Fibroblast of skin of left quadriceps (primary cell): ENCODE results near the gene KLHL30.
A peak's percentile ranks its signal among the peaks of the same experiment; 100 is the strongest.

Experiments used
- DNase-seq, 2 experiments: peaks; one replicate each; pipeline ENCODE4 v3.0.0-alpha.2; 2013; ENCODE audit warnings: low read depth in 2 of 2

The KLHL30 gene

GRCh38 chr2:238132463-238133450 is 5.7 kb upstream of the KLHL30 start:
- no peak for DNase-seq

GRCh38 chr2:238133499-238134392 is 4.7 kb upstream of the KLHL30 start:
- no peak for DNase-seq

- no peak for DNase-seq
Observed at GRCh38 chr2:238134393-238134785, 4.1 kb upstream of the KLHL30 start.

GRCh38 chr2:238135601-238136150 is 2.8 kb upstream of the KLHL30 start:
- DNase-seq: no peak

- DNase-seq: peak in 1 of 2 experiments; percentile 20
Observed at GRCh38 chr2:238136820-238137537, 1.5 kb upstream of the KLHL30 start.

- no peak for DNase-seq
Observed at GRCh38 chr2:238137885-238138284, 583 bp upstream of the KLHL30 start.

- no peak for DNase-seq
Observed at GRCh38 chr2:238139196-238140039, 950 bp downstream of the KLHL30 start.

GRCh38 chr2:238140040-238140439 is 1.6 kb downstream of the KLHL30 start:
- no peak for DNase-seq

- DNase-seq: no peak
Observed at GRCh38 chr2:238140721-238141540, 2.5 kb downstream of the KLHL30 start.

- no peak for DNase-seq
Observed at GRCh38 chr2:238141541-238142318, 3.3 kb downstream of the KLHL30 start.

- DNase-seq: no peak
Observed at GRCh38 chr2:238142382-238143205, 4.1 kb downstream of the KLHL30 start.

GRCh38 chr2:238143239-238143951 is 4.9 kb downstream of the KLHL30 start:
- DNase-seq: no peak

- no peak for DNase-seq
Observed at GRCh38 chr2:238144262-238144661, 5.8 kb downstream of the KLHL30 start.

GRCh38 chr2:238145046-238145445 is 6.6 kb downstream of the KLHL30 start:
- no peak for DNase-seq

- DNase-seq: no peak
Observed at GRCh38 chr2:238145851-238146250, 7.4 kb downstream of the KLHL30 start.

- DNase-seq: no peak
Observed at GRCh38 chr2:238146884-238147544, 8.5 kb downstream of the KLHL30 start.

- DNase-seq: no peak
Observed at GRCh38 chr2:238148981-238149380, 10.5 kb downstream of the KLHL30 start.
